Activated B cell treated with CpG ODN at 0.5 μM for 24 hours (primary cell): Measurements from ENCODE around the gene ZNF385C. TPM values are rescaled to one million over a fixed set of nuclear protein-coding genes. Genes with fewer than 3 reads are reported as not detected.

Source experiments
- ATAC-seq: fragments of 200-7000 bp; cut with Tn5 transposase; one replicate; pipeline ENCODE4 v1.10.0; 2021; ENCODE audit warnings: low read depth, mild to moderate bottlenecking, moderate library complexity
- CTCF ChIA-PET: fragments of 350-600 bp; sonication (Branson Sonifier 250); formaldehyde crosslinking; loops from one replicate; lab custom pipeline; 2021; ENCODE audit warnings: antibody characterized with exemption; lab: Charles Lee
- POLR2A ChIA-PET: fragments of 350-600 bp; sonication (Branson Sonifier 250); formaldehyde crosslinking; loops from one replicate; lab custom pipeline; 2021; ENCODE audit warnings: antibody characterized with exemption; lab: Charles Lee
- DNase-seq: peaks from one replicate; pipeline ENCODE4 v3.0.0; 2022
- H3K27ac Mint-ChIP-seq: one replicate; pipeline ENCODE4 v1.8.0; 2020; ENCODE audit warnings: mixed read lengths
- H3K27me3 Mint-ChIP-seq: one replicate; pipeline ENCODE4 v1.8.0; 2021; ENCODE audit warnings: mixed read lengths
- H3K36me3 Mint-ChIP-seq: one replicate; pipeline ENCODE4 v1.8.0; 2021; ENCODE audit warnings: low read depth, mixed read lengths
- H3K4me1 Mint-ChIP-seq: one replicate; pipeline ENCODE4 v1.8.0; 2021; ENCODE audit warnings: mixed read lengths
- H3K4me3 Mint-ChIP-seq: one replicate; pipeline ENCODE4 v1.8.0; 2020; ENCODE audit warnings: mild to moderate bottlenecking, mixed read lengths
- H3K9me3 Mint-ChIP-seq: one replicate; pipeline ENCODE4 v1.8.0; 2020; ENCODE audit warnings: mixed read lengths
- intact Hi-C: fragments of 100-400 bp; cut with micrococcal nuclease; formaldehyde crosslinking; loops from one replicate; pipeline ENCODE4 v1.15.1; 2024
- total RNA-seq: library from RNA; stranded (reverse); gene quantifications from 2 replicates; pipeline ENCODE4 v1.2.3, GENCODE V29; 2022
- TF ChIP-seq, protein P1 (sequence below): fragments of 200-600 bp; IDR thresholded peaks from one replicate; pipeline ENCODE4 v1.8.0; 2022; ENCODE audit warnings: antibody characterized with exemption, mild to moderate bottlenecking

The ZNF385C gene
- total RNA-seq, 1 donor from 2014 or later, result 16.7 TPM

- ATAC-seq (no peak), DNase-seq (no peak)
- no peak overlapping the region for H3K27ac Mint-ChIP-seq
- no peaks in the 10 kb centered on the region for H3K27me3 Mint-ChIP-seq
- intact Hi-C loops, result no loop called here
- ChIA-PET POLR2A (interaction anchor here (0.5 to 0.7 kb wide), 2 partner anchors 15 to 111 kb away, joined by 3 to 6 read pairs; no protein-coding TSS in a partner anchor), CTCF (no interaction called here)
- H3K36me3 Mint-ChIP-seq, result peaks cover 73% of the 10 kb centered on the region
- TF ChIP-seq, protein P1, sequence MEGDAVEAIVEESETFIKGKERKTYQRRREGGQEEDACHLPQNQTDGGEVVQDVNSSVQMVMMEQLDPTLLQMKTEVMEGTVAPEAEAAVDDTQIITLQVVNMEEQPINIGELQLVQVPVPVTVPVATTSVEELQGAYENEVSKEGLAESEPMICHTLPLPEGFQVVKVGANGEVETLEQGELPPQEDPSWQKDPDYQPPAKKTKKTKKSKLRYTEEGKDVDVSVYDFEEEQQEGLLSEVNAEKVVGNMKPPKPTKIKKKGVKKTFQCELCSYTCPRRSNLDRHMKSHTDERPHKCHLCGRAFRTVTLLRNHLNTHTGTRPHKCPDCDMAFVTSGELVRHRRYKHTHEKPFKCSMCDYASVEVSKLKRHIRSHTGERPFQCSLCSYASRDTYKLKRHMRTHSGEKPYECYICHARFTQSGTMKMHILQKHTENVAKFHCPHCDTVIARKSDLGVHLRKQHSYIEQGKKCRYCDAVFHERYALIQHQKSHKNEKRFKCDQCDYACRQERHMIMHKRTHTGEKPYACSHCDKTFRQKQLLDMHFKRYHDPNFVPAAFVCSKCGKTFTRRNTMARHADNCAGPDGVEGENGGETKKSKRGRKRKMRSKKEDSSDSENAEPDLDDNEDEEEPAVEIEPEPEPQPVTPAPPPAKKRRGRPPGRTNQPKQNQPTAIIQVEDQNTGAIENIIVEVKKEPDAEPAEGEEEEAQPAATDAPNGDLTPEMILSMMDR, result no peak
- peaks cover 29% of the 10 kb centered on the region for H3K4me1 Mint-ChIP-seq
- H3K9me3 Mint-ChIP-seq, result no peaks in the 10 kb centered on the region
- no peak overlapping the region for H3K4me3 Mint-ChIP-seq
These were observed 97.7 kb downstream of the ZNF385C start for GRCh38 chr17:42000413-42001133.

DNA sequence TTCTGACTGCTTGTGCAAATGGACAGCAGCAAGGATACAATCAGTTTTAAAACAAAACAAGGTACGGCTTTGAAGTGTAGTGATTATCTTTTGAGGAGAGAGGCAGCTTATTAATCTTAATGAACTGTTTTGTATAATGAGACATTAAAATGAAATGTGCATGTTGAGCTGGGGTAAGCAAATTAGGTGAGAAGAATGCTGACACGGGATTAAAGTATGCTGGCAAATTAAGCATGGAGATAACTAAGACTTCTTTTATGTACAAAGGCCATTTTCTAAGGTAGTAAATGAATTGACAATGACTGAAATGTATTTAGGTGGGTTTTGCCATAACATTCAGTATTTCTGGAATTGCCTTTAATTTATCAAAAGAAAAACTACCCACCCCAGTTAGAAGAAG lies 99.8 kb downstream of the ZNF385C start:
- Mint-ChIP-seq H3K4me1 (peaks cover 30% of the 10 kb centered on the region), H3K4me3 (no peak overlapping the region), H3K36me3 (peaks cover 87% of the 10 kb centered on the region), H3K27ac (no peak overlapping the region), H3K27me3 (no peaks in the 10 kb centered on the region), H3K9me3 (no peaks in the 10 kb centered on the region)
- ATAC-seq (no peak), DNase-seq (no peak)
- intact Hi-C loops, result no loop called here
- ChIA-PET CTCF (no interaction called here), POLR2A (interaction anchor here (0.5 to 1.2 kb wide), 2 partner anchors 14 to 62 kb away, joined by 3 to 5 read pairs; no protein-coding TSS in a partner anchor)
- TF ChIP-seq, protein P1, result no peak

- Mint-ChIP-seq H3K9me3 (no peaks in the 10 kb centered on the region), H3K27me3 (no peaks in the 10 kb centered on the region), H3K36me3 (peaks cover 86% of the 10 kb centered on the region), H3K27ac (peak overlapping the region; percentile 94), H3K4me1 (peaks cover 26% of the 10 kb centered on the region), H3K4me3 (peak overlapping the region; percentile 4)
- ChIA-PET CTCF (no interaction called here), POLR2A (interaction anchor here (0.9 to 2.0 kb wide), 4 partner anchors 20 to 308 kb away, joined by 4 to 9 read pairs (median 6); partner anchors contain the start of genes CNP, DNAJC7 and EIF1)
- DNase-seq (no peak), ATAC-seq (no peak)
- TF ChIP-seq, protein P1, result no peak
- intact Hi-C loops, result loop anchor here (1.0 kb wide), 1 partner anchor 20 kb away; the partner anchor contains the start of gene DNAJC7
These were observed 101.5 kb downstream of the ZNF385C start for GRCh38 chr17:41996855-41997164.

DNA sequence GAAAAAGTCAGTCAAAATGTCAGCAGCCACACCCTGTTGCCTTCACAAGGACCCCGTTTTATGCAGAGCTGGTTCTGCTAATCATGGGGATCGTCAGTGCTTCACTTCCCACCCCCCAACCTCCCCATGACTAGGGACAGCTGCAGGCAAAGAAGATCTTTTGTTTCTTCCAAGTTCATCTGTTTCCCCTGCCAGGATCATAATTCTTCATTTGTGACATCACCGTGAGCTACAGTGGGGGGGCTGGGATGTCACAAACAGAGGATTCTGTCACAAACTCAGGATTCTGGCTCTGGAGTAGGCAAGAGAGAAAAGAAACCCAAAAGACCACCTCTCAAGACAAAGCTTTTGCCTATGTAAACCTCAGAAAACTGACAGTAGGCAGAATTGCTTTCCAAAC lies 105.7 kb downstream of the ZNF385C start:
- Mint-ChIP-seq H3K4me3 (no peak overlapping the region), H3K27ac (no peak overlapping the region), H3K36me3 (peaks cover 93% of the 10 kb centered on the region), H3K4me1 (peaks cover 26% of the 10 kb centered on the region), H3K9me3 (no peaks in the 10 kb centered on the region), H3K27me3 (no peaks in the 10 kb centered on the region)
- ChIA-PET POLR2A (no interaction called here), CTCF (no interaction called here)
- TF ChIP-seq, protein P1, result no peak
- DNase-seq, result no peak
- intact Hi-C loops, result no loop called here
- ATAC-seq, result no peak

DNA sequence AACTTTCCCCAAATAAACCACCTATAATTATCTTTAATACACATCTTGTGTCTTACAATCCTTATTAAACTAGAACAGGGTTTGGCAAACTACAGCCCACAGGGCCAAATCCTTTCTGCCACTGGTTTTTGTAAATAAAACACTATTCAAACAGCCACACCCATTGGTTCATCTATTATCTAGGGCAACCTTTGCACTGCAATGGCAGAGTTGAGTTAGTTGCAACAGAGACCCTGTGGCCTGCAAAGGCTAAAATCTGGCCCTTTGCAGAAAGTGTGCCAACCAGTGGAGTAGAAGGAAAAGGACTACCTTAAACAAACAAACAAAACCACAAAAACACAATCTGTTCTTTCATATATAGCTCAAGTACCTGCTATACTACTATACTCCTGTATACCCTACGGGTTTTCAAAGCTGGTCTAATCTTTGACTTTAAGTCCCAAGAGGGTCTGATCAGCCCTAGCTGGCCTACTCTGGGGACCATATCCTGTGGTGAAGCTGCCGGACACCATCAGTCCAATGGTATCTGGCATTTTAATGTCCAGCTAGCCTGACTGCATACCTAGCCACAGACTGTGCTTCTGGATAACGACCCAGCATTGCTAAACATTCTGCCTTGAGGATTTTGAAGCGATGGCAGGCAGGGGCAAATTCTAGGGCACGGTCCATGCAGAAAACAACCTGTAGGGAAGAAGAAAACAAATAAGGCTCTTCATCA lies 108.4 kb downstream of the ZNF385C start:
- DNase-seq (no peak), ATAC-seq (no peak)
- Mint-ChIP-seq H3K27ac (no peak overlapping the region), H3K9me3 (no peaks in the 10 kb centered on the region), H3K4me3 (no peak overlapping the region), H3K36me3 (peaks cover 93% of the 10 kb centered on the region), H3K4me1 (peaks cover 6% of the 10 kb centered on the region), H3K27me3 (no peaks in the 10 kb centered on the region)
- intact Hi-C loops, result no loop called here
- CTCF ChIA-PET, result no interaction called here
- POLR2A ChIA-PET, result interaction anchor here (0.6 kb wide), 1 partner anchor 327 kb away, joined by 3 read pairs; no protein-coding TSS in a partner anchor
- TF ChIP-seq, protein P1, result no peak
